Activated CD8-positive, alpha-beta memory T cell treated with anti-CD3 and anti-CD28 coated beads for 36 hours (primary cell): ENCODE results near the gene EFCAB8. TPM values are rescaled to one million over a fixed set of nuclear protein-coding genes. Genes with fewer than 3 reads are reported as not detected.

Experiments
- CTCF ChIA-PET: fragments of 350-600 bp; sonication (Branson Sonifier 250); formaldehyde crosslinking; loops from one replicate; lab custom pipeline; 2021; ENCODE audit warnings: antibody characterized with exemption; lab: Charles Lee
- POLR2A ChIA-PET: fragments of 350-600 bp; sonication (Branson Sonifier 250); formaldehyde crosslinking; loops from one replicate; lab custom pipeline; 2021; ENCODE audit warnings: antibody characterized with exemption; lab: Charles Lee
- total RNA-seq, 2 experiments: library from RNA; stranded (reverse); gene quantifications; one replicate each; pipeline ENCODE4 v1.2.3, GENCODE V29; 2021

EFCAB8 gene
- total RNA-seq, 2 experiments from 2014 or later = 0.21 to 0.94 TPM

GRCh38 chr20:32988008-32988407, 129.3 kb downstream of the EFCAB8 start:
- ChIA-PET CTCF (no interaction called here), POLR2A (no interaction called here)

GRCh38 chr20:32989507-32990283, 131.0 kb downstream of the EFCAB8 start:
- CTCF ChIA-PET = no interaction called here
- POLR2A ChIA-PET = no interaction called here

DNA sequence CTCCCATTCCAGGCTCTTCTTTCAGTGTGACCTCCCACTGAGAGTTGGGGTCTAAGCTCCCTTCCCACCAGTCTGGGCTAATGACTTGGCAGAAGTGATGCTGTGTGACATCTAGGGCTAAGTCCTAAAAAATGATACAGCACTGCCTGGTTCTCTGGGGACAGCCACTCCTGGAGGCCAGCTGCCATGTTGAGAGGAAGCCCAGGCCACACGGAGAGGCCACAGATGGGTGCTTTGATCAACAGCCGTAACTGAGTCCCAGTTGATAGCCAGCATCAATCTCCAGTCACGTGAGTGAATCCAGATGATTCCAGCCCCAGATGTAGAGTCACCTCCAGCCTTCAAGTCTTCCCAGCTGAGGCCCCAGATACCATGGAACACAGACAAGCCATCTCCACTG, 131.7 kb downstream of the EFCAB8 start:
- POLR2A ChIA-PET = no interaction called here
- CTCF ChIA-PET = no interaction called here

DNA sequence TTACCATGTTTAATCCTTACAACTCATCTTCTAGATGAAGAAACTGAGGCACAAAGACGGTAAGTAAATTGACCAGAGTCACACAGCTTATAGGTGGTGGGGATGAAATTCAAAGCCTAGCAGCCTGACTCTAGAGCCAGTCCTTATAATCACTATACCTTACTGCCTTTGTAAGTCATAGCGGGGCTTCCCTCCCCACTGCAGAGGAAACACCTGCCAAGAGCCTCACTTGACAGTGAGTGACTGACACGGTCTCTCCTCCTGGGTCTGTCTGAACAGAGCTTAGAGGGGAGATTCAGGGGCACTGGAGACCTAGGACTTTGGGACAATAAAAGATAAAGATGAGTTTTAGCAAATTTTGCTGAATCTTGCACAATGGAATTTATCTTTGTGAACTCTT, 132.7 kb downstream of the EFCAB8 start:
- CTCF ChIA-PET = interaction anchor here (1.0 kb wide), 1 partner anchor 14 kb away, joined by 3 read pairs; no protein-coding TSS in a partner anchor
- POLR2A ChIA-PET = no interaction called here

GRCh38 chr20:32991792-32992641, 133.3 kb downstream of the EFCAB8 start:
- POLR2A ChIA-PET = no interaction called here
- CTCF ChIA-PET = interaction anchor here (1.0 kb wide), 1 partner anchor 13 kb away, joined by 3 read pairs; no protein-coding TSS in a partner anchor

- ChIA-PET POLR2A (no interaction called here), CTCF (interaction anchor here (1.0 kb wide), 1 partner anchor 22 kb away, joined by 3 read pairs; no protein-coding TSS in a partner anchor)
Observed at GRCh38 chr20:32993496-32994050, 134.8 kb downstream of the EFCAB8 start.

- ChIA-PET CTCF (no interaction called here), POLR2A (no interaction called here)
Observed at GRCh38 chr20:32995802-32996201, 137.1 kb downstream of the EFCAB8 start.

- CTCF ChIA-PET = no interaction called here
Observed at GRCh38 chr20:32997431-32997830, 138.7 kb downstream of the EFCAB8 start.

GRCh38 chr20:32999603-33000250, 141.0 kb downstream of the EFCAB8 start:
- CTCF ChIA-PET = interaction anchor here (0.6 kb wide), 1 partner anchor 262 kb away, joined by 3 read pairs; no protein-coding TSS in a partner anchor
- POLR2A ChIA-PET = interaction anchor here (0.6 kb wide), 1 partner anchor 321 kb away, joined by 11 read pairs; no protein-coding TSS in a partner anchor

More at GRCh38 chr20:32997431-32997830, 138.7 kb downstream of the EFCAB8 start:
- POLR2A ChIA-PET = no interaction called here

- CTCF ChIA-PET = no interaction called here
- POLR2A ChIA-PET = no interaction called here
Observed at GRCh38 chr20:33000802-33001466, 142.2 kb downstream of the EFCAB8 start.

GRCh38 chr20:33002087-33002808, 143.5 kb downstream of the EFCAB8 start:
- POLR2A ChIA-PET = interaction anchor here (0.6 kb wide), 1 partner anchor 226 kb away, joined by 3 read pairs; no protein-coding TSS in a partner anchor
- CTCF ChIA-PET = no interaction called here

DNA sequence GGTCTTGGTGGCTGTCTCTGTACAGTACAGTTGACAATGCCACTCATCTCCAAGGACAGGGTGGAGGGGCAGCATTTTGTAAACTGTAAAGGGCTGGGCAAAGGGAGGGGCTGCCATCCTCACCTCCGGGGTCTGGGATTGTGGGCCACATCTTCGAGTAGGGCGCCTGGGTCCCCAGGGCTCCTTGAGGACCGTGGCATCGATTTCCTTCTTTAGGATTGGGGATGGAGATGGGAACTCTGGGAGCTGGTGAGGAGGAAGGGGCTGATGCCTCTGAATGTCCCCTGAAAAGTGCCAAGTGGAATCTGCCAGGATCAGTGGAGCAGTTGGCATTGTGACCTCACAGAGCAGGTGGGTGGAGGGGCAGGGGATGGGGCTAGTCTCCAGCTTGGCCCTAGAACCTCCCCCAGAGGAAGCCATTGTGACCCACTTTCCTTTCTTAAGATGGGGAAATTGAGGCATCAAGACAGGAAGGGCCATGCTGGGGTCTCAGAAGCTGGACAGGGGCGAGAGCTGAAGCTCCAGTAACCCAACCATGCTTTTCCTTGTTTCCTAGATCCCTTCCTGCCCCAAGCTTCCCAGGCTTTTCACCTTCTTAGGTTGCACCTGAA, 145.5 kb downstream of the EFCAB8 start, which contains the start of gene SUN5:
SUN5 (minus strand) TSS at position 293 of the 611 bp plus-strand sequence; CDS start at position 200, 93 bp downstream.
- POLR2A ChIA-PET = no interaction called here
- CTCF ChIA-PET = interaction anchor here (1.0 to 3.5 kb wide), 8 partner anchors 21 to 209 kb away, joined by 3 to 15 read pairs (median 4); no protein-coding TSS in a partner anchor

DNA sequence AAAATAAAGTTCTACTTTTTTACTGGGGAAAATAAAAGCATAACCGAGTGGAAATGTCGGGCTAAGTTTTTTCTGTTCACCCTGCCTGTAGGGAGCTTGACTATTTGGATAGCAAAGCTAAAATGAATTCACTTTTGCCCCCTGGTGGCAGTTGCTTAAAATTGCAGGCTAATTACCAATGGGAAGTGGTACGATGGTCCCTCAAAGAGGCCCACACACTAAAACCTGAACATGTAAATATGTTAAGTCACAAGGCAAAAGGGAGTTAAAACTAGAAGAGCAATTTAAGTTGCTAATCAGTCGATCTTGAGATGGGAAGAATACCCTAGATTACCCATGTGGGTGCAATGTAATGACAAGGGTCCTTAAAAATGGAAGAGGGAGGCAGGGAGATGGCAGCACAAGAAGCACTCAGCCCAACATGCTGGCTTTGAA, 146.4 kb downstream of the EFCAB8 start:
- ChIA-PET POLR2A (no interaction called here), CTCF (interaction anchor here (0.8 to 3.5 kb wide), 10 partner anchors 11 to 210 kb away, joined by 3 to 15 read pairs (median 4); no protein-coding TSS in a partner anchor)

DNA sequence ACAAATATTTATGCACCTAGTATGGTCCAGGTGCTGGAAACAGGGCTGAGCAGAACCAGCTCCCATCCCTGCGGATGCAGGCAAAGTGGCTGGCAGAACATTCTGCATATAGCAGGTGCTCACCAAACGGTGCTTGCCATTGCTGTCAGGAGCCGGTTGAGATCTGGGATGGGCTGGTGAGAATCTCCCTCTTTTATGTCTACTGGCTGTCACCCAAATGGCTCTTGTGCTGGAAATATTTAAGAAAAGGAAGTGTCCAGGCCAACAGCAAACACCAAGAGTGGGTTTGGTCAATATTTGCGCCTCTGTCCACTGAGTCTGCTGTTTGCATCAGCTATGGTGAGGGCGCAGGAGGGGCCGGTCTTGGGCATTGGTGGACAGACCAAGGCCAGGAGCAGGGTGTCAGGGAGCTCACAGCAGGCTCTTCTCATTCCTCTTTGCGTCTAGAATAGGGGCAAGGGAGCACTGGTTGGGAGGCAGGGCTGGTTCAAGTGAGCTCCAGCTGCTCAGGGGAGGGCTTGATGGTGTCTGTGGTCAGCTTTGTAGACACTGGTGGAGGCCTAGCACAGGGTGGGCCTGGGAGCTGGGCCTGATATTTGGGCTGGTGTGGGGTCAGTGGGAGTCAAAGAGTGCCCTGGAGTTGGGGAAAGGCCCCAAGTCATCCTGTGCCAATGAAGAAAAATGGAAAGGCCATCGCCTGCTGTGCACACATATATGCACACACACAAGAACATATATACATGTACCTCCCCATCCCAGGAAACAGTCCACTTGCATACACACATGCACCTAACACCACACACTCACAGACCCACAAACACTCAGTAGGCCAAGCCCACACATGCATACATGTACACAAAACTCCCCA, 147.4 kb downstream of the EFCAB8 start:
- CTCF ChIA-PET = interaction anchor here (1.0 to 3.5 kb wide), 4 partner anchors 10 to 105 kb away, joined by 3 to 15 read pairs (median 6); no protein-coding TSS in a partner anchor
- POLR2A ChIA-PET = no interaction called here

DNA sequence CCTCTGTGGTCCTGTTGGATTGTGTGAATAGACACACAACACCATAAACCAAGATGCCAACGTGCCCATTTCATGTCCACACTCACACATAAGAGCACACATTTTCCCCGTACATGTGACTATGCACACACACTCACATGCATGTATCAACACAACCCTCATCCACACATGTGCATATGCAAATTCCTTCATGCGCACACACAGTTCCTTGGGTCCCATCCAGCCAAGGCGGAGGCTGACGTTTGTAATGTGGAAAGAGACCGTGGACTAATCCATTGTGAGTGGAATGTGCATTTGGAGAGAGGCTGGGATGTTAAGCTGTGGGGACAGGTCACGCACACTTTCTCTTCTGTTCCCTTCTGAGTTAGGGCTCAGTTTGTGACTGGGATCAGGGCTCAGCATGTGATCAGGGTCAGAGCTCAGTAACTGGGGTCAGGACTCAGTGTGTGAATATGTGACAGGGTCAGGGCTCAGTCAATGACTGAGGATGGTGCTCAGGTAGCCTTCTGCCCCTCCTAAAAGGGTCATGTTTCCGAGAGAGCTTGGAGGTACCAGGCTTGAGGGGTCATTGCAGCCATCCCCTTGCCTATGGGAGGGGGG, 148.2 kb downstream of the EFCAB8 start:
- POLR2A ChIA-PET = no interaction called here
- CTCF ChIA-PET = interaction anchor here (1.1 to 3.5 kb wide), 3 partner anchors 9 to 105 kb away, joined by 3 to 15 read pairs (median 7); no protein-coding TSS in a partner anchor
